Kidney (tissue), 14 donors: ENCODE measurements around the gene FBXO8. TPM values are rescaled to one million over a fixed set of nuclear protein-coding genes. Genes with fewer than 3 reads are reported as not detected.

ENCODE experiments used
- DNase-seq, 5 donors: peaks; one replicate each; pipeline ENCODE4 v3.0.0-alpha.2; 2013 to 2020
- FAIRE-seq: peaks from 2 replicates; lab custom pipeline; 2012; peaks lifted over from hg19 to GRCh38; lab: Jason Lieb, UNC
- H3K27ac ChIP-seq, 2 donors: one replicate each; pipeline ENCODE4 v1.7.0; 2013; ENCODE audit warnings: low read depth in 2 of 2, low read length in 2 of 2, inconsistent platforms in 1 of 2
- H3K27me3 ChIP-seq: one replicate; pipeline ENCODE4 v1.7.1; 2013; ENCODE audit warnings: low read length, inconsistent platforms; ENCODE audit not compliant: control insufficient read depth, insufficient read depth
- H3K36me3 ChIP-seq, 3 donors: one replicate each; pipeline versions ENCODE4 v1.7.0 to v1.7.1; 2013; ENCODE audit warnings: low read length in 3 of 3, control low read depth in 1 of 3, inconsistent platforms in 1 of 3; ENCODE audit not compliant: insufficient read depth in 3 of 3, control insufficient read depth in 2 of 3
- H3K4me1 ChIP-seq, 3 donors: one replicate each; pipeline versions ENCODE4 v1.7.0 to v1.7.1; 2013; ENCODE audit warnings: low read length in 3 of 3, inconsistent platforms in 1 of 3, low read depth in 1 of 3; ENCODE audit not compliant: control insufficient read depth in 2 of 3, insufficient read depth in 2 of 3
- H3K4me3 ChIP-seq, 3 donors: one replicate each; pipeline versions ENCODE4 v1.7.0 to v1.8.1; 2013; ENCODE audit warnings: low read length in 3 of 3, control low read depth in 1 of 3, inconsistent platforms in 1 of 3
- H3K9ac ChIP-seq, 3 donors: one replicate each; pipeline versions ENCODE4 v1.7.0 to v1.7.1; 2013; ENCODE audit warnings: low read length in 3 of 3, control low read depth in 1 of 3, inconsistent platforms in 1 of 3
- H3K9me3 ChIP-seq, 3 donors: one replicate each; pipeline versions ENCODE4 v1.7.0 to v1.7.1; 2013; ENCODE audit warnings: low read length in 3 of 3, control low read depth in 1 of 3, inconsistent platforms in 1 of 3; ENCODE audit not compliant: control insufficient read depth in 2 of 3, insufficient read depth in 1 of 3
- CTCF ChIP-seq: IDR thresholded peaks from 3 replicates; pipeline ENCODE4 v1.5.1; 2012; ENCODE audit warnings: mild to moderate bottlenecking, moderate library complexity, borderline replicate concordance; ENCODE audit not compliant: insufficient read depth; ENCODE audit errors: extremely low read depth
- intact Hi-C: fragments of 100-400 bp; cut with DNase I; formaldehyde crosslinking; loops from one replicate; pipeline ENCODE4 v1.11.1; 2022
- polyA plus RNA-seq: library from polyadenylated mRNA; stranded (reverse); fragments of 350-450 nt; fragmentation: Illumina TruSeq; extraction: RNeasy Lipid Tissue Mini Kit (QIAGEN cat#74804); gene quantifications from one replicate; pipeline ENCODE4 v1.2.3, GENCODE V29; 2014; ENCODE audit warnings: low read depth, low replicate concordance; ENCODE audit not compliant: insufficient read depth
- total RNA-seq: library from RNA; stranded (reverse); fragmentation: NEBNext Ultra II Directional; extraction: Animal tissue kit (Norgen Biotek cat#: 25700); gene quantifications from one replicate; pipeline ENCODE4 v1.2.1, GENCODE V29; 2021
- donor health status: control.
- donor health status: control.
- donor health status: control.
- donor health status: control.
- donor health status: control.
- donor health status: DM: yes; HTN: yes; CAD: no.
- donor health status: Normal renal cell carcinoma (clear cell type).

The FBXO8 gene
- total and polyA plus RNA-seq, 2 donors from 2014 or later, result 35.3 to 36.3 TPM

GRCh38 chr4:174316546-174316945, 33.1 kb upstream of the FBXO8 start:
- no peak overlapping the region for H3K27ac ChIP-seq
- no peaks in the 10 kb centered on the region for H3K9me3 ChIP-seq
- DNase-seq (no peak), FAIRE-seq (no peak)
- no peak overlapping the region for H3K9ac ChIP-seq
- H3K27me3 ChIP-seq, result no peaks in the 10 kb centered on the region
- no peak for TF ChIP-seq CTCF
- H3K4me3 ChIP-seq, result no peak overlapping the region
- H3K36me3 ChIP-seq, result peaks cover 0 to 4% (median 2%) of the 10 kb centered on the region in 3 donors
- H3K4me1 ChIP-seq, result no peaks in the 10 kb centered on the region
- intact Hi-C loops, result no loop called here

DNA sequence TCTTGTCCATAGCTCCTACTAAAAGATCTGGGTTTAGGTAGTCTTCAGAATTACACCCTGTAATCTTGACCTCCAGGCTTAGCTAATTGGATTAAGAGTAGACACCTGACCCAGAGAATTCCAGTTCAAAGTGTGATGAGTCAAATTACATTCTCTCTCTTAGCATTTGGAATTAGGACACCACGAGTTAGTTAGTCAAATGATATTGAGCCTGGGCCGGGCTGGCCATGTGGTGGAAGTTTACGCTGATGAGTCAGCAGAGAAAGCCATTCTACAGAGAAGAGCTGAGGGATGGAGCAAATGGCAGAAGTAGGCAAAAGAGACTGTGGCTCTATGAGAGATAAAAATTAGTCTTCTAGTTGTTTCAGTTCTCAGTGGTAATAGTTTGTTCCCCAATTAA, 31.3 kb upstream of the FBXO8 start:
- no peak for TF ChIP-seq CTCF
- no peak overlapping the region for H3K9ac ChIP-seq
- H3K4me1 ChIP-seq, result no peaks in the 10 kb centered on the region
- intact Hi-C loops, result no loop called here
- no peaks in the 10 kb centered on the region for H3K27me3 ChIP-seq
- DNase-seq (no peak), FAIRE-seq (no peak)
- H3K4me3 ChIP-seq, result no peak overlapping the region
- peaks cover 0 to 4% (median 2%) of the 10 kb centered on the region in 3 donors for H3K36me3 ChIP-seq
- no peak overlapping the region for H3K27ac ChIP-seq
- no peaks in the 10 kb centered on the region for H3K9me3 ChIP-seq

GRCh38 chr4:174314274-174314673, 30.8 kb upstream of the FBXO8 start:
- Histone ChIP-seq H3K4me3 (no peak overlapping the region), H3K36me3 (peaks cover 0 to 4% (median 2%) of the 10 kb centered on the region in 3 donors), H3K4me1 (no peaks in the 10 kb centered on the region), H3K9ac (no peak overlapping the region), H3K27me3 (no peaks in the 10 kb centered on the region), H3K9me3 (no peaks in the 10 kb centered on the region), H3K27ac (no peak overlapping the region)
- TF ChIP-seq CTCF, result no peak
- FAIRE-seq, result no peak
- no peak for DNase-seq
- intact Hi-C loops, result no loop called here

DNA sequence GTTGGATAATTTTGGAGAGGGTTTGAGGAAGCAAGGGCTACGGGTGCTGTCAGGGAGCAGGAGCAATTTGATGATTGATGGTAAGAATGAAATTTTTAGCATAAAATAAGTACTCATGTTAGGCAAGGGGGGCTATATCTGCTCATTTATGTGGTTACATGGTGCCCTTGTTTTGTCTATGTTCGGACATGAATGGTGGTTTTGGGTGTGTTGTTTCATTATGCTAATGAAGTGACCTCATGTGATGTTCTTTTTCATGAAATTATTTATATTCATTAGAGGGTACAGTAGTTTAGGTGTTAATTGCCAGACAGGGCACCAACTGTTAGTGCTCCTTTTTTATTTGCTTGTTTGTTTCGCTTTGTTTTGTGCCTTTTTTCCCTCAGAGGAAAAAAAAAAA, 29.5 kb upstream of the FBXO8 start:
- H3K4me1 ChIP-seq, result no peaks in the 10 kb centered on the region
- no peak for FAIRE-seq
- DNase-seq, result no peak
- intact Hi-C loops, result no loop called here
- TF ChIP-seq CTCF, result no peak
- H3K27me3 ChIP-seq, result no peaks in the 10 kb centered on the region
- peaks cover 3 to 4% (median 4%) of the 10 kb centered on the region in 3 donors for H3K36me3 ChIP-seq
- no peak overlapping the region for H3K27ac ChIP-seq
- H3K4me3 ChIP-seq, result no peak overlapping the region
- H3K9me3 ChIP-seq, result no peaks in the 10 kb centered on the region
- no peak overlapping the region for H3K9ac ChIP-seq
